Measurements from ENCODE around the gene PRR12.

- TF ChIP-seq CTCF (IDR thresholded peaks at IDR 0.05) (no peak), POLR2A (IDR thresholded peaks at IDR 0.05) (no peak)
These were observed 67.1 kb downstream of the PRR12 start for GRCh38 chr19:49658139-49658517.
